Measurements from ENCODE around the gene GCNT1.

- TF ChIP-seq CTCF (IDR thresholded peaks at IDR 0.05), result no peak
- TF ChIP-seq ELF4 (CRISPR knock-in tag; IDR thresholded peaks at IDR 0.05; ENCODE audit: low read depth), result no peak
- TF ChIP-seq OVOL2 (CRISPR knock-in tag; IDR thresholded peaks at IDR 0.05; ENCODE audit: borderline replicate concordance), result no peak
- TF ChIP-seq ATF2 (CRISPR knock-in tag; IDR thresholded peaks at IDR 0.05; ENCODE audit: borderline replicate concordance, low read depth), result no peak
- TF ChIP-seq, protein P1, sequence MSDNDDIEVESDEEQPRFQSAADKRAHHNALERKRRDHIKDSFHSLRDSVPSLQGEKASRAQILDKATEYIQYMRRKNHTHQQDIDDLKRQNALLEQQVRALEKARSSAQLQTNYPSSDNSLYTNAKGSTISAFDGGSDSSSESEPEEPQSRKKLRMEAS (CRISPR knock-in tag; IDR thresholded peaks at IDR 0.05), result no peak
- no peak for TF ChIP-seq ATF1 (CRISPR knock-in tag; IDR thresholded peaks at IDR 0.05)
- TF ChIP-seq, protein P2, sequence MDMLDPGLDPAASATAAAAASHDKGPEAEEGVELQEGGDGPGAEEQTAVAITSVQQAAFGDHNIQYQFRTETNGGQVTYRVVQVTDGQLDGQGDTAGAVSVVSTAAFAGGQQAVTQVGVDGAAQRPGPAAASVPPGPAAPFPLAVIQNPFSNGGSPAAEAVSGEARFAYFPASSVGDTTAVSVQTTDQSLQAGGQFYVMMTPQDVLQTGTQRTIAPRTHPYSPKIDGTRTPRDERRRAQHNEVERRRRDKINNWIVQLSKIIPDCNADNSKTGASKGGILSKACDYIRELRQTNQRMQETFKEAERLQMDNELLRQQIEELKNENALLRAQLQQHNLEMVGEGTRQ (CRISPR knock-in tag; IDR thresholded peaks at IDR 0.05), result no peak
- no peak for TF ChIP-seq E2F4 (CRISPR knock-in tag; IDR thresholded peaks at IDR 0.05; ENCODE audit: borderline replicate concordance, low read depth)
- TF ChIP-seq HMGA2 (CRISPR knock-in tag; IDR thresholded peaks at IDR 0.05), result no peak
Measured at GRCh38 chr9:76530458-76531110, 71.6 kb downstream of the GCNT1 start.

Measured in WTC11 (cell line).